GM19324 (cell line): ENCODE data around the gene RILP.

ENCODE experiments used
- ATAC-seq: cut with Tn5 transposase; IDR thresholded peaks from one replicate; pipeline ENCODE4 v1.9.1; 2021; ENCODE audit warnings: mild to moderate bottlenecking, moderate library complexity; ENCODE audit not compliant: unreplicated experiment, low FRiP score

The RILP gene

DNA sequence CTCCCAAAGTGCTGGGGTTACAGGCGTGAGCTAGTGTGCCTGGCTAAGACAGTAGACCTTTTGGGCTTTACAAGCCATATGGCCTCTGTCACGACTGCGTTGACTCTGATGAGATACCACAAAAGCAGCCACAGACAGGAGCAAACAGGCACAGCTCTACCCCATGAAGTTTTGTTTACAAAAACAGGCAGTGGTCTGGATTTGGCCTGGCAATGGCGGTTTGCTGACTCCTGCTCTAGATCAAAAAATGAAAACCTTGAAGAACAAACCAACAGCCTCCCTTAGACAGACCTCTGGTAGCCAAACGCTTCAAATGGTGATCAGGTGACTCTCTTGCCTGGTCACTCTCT lies 41.7 kb downstream of the RILP start:
- no peak for ATAC-seq

DNA sequence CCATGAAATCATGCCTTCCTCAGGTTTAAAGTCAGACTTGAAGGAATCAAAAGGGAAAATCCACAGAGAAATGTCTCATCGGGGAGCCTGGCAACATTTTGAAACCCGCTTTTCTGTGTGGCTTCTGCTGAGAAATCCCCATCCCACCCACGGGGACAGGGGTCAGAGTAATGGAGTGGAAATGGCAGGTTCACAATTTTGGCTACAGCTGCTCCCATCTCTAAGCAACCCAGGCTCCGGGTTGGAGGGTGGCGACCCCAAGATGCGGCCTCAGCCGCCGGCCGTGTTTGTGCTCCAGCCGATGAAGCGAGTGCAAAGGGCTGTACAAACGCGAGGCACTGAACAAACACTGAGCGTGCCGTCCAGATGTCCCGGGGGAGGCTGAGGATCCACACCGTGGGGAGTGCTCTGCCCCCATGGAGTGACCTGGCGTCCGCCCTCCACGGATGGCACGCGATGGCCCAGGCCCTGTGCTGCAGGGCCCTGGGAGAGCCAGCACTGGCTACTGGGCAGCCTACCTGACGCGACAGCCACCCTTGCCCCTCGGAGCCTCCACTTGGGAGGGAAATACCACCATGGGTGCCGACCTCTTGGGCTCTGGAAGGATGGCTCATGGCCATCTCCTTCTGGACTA lies 43.2 kb downstream of the RILP start:
- ATAC-seq, result no peak

DNA sequence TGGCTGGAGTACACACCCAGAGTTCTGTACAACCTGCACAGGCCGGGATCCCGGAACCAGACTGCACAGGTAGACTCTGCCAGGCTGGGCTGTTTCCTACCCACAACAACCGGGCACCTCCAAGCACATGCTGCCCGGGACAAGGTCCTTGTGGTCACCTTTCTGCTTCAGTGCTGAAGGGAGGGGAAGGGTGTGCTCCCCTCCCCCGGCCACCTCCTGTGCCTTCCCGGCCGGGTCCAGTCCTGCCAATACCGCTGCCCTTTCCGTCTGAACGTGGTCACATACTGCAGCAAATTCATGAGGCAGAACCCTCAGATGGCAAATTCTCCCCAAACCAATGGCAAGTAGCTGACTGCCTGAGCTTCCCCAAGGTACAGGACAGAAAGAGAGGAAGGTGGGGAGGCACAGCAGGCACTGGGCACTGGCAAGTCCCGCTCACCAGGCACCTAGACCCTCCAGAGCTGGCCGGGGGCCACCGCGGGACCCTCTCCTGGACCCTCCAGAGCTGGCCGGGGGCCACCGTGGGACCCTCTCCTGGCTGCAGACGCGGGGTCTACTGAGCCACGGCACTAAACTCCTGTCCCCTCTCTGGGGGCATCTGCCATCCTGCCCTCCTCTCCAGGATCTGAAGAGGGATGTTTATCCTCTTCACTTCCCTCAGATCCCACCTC lies 43.9 kb downstream of the RILP start:
- ATAC-seq, result no peak

DNA sequence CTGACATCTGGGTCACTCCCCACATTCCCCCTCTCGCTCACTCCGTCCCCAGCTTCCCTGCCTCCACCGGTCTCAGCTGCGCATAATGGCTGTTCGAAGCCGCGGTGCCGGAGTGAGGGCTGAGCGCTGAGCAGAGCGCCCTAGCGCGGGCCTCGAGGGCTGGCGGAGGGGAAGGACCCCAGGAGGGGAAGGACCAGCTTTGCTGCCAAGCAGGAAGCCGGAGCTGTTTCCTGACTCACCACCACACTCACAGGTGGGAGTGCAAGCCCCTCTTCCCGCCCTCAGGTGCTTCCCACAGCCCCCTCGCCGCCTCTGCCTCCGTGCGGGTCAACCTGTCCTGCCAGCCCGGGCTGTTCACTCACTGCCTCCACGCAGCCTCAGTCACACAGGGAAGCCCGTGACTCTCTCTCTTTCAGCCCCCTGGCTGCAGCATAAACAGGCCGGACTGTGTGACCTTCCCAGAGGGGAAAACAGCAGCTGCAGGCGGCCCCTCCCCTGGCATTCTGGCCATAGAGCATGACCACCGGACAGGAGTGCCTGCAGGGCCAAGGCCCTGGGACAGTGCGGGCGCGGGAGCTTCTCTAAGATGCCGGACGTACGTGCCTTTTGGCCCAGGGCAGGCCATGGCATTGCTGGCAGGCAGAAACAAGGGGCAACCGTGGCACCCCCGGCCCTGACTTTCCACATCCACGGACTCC lies 44.7 kb downstream of the RILP start:
- no peak for ATAC-seq

DNA sequence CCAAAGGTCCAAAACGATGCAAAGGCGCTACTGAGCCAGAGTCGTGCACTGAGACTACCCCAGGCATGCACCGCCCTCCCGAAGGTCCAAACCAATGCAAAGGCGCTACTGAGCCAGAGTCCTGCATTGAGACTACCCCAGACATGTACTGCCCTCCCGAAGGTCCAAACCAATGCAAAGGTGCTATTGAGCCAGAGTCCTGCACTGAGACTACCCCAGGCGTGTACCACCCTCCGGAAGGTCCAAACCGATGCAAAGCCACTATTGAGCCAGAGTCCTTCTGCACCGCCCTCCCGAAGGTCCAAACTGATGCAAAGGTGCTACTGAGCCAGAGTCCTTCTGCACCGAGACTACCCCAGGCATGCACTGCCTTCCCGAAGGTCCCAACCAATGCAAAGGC lies 48.1 kb downstream of the RILP start:
- no peak for ATAC-seq

DNA sequence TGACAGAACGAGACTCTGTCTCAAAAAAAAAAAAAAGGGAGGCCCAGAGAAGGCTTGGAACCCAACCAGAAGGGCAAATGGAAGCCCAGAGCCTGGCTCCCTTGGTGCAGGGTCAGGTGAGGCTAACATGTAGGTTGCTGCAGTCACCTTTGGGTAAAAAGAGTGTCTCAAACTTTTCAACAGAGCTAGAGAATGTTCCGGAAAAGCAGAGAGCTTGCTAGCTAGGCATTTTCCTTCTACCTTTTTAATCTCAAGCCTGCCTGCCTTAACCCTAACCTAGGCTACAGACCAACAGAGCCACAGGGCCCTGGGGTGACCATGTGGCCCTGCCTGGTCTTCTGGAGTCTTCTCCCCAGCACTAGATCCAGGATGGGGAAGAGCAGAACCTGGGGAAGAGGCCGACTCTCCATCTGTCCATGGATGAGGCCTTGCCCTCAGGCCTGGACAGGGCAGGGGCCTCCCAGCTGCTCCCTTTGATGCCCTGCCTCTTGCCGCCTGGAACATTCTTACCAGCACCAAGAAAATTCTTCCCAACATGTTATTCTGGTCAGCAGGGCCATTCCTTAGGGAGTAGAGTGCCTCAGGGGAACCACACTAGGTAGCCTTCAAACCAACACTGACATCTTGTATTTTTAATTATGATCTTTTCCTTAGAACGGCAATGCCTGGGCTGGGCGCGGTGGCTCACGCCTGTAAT lies 51.1 kb downstream of the RILP start:
- ATAC-seq, result no peak

DNA sequence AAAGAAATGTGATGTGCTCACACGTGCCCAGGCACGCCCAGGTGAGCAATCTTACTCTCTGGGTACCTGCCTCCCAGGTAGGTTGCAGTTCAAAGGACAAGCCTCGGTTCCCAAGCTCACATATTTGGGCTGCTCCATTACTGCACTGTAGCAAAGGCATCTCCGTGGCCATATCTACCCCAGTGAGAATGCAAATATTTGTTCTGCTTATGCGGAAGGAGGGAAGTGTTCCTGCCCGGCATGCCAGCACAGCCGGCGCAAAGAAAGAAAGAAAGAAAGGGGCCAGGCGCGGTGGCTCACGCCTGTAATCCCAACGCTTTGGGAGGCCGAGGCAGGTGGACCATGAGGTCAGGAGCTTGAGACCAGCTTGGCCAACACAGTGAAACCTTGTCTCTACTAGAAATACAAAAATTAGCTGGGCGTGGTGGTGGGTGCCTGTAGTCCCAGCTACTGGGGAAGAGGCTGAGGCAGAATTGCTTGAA lies 51.8 kb downstream of the RILP start:
- ATAC-seq, result no peak
